IMR-90 (cell line): ENCODE measurements around the gene AMIGO2. TPM values are rescaled to one million over a fixed set of nuclear protein-coding genes. Genes with fewer than 3 reads are reported as not detected.

Experiments used
- ATAC-seq: fragments of 200-7000 bp; cut with Tn5 transposase; 2 replicates; pipeline ENCODE4 v1.9.1; 2020; ENCODE audit warnings: low read depth, mild to moderate bottlenecking, moderate library complexity
- BruUV-seq: library from RNA; stranded (reverse); fragments of 400-500 nt; replicated peaks from 2 replicates; lab custom pipeline; 2021; lab: Mats Ljungman, UMichigan
- CTCF ChIA-PET: fragments of 300-600 bp; formaldehyde crosslinking; extraction: SDS; loops from one replicate; lab custom pipeline; 2021; ENCODE audit warnings: antibody characterized with exemption; lab: Yijun Ruan, JAX
- POLR2A ChIA-PET: fragments of 300-600 bp; sonication (Branson Sonifier 250); formaldehyde crosslinking; loops from one replicate; lab custom pipeline; 2022; ENCODE audit warnings: antibody characterized with exemption; ENCODE audit not compliant: unreplicated experiment; lab: Charles Lee
- DNase-seq: peaks from one replicate; pipeline ENCODE4 v3.0.0; 2013
- H2AFZ ChIP-seq: replicated peaks from 2 replicates; pipeline ENCODE3; 2013; ENCODE audit warnings: low read length, mild to moderate bottlenecking; ENCODE audit not compliant: poor library complexity
- H2AK5ac ChIP-seq: 2 replicates; pipeline ENCODE4 v1.6.1; 2013; ENCODE audit warnings: low read depth, low read length, inconsistent platforms
- H2AK9ac ChIP-seq: replicated peaks from 2 replicates; pipeline ENCODE3; 2013; ENCODE audit warnings: mild to moderate bottlenecking, low read depth, low read length, moderate library complexity; ENCODE audit not compliant: poor library complexity
- H2BK120ac ChIP-seq: 2 replicates; pipeline ENCODE4 v1.6.1; 2013; ENCODE audit warnings: low read depth, low read length, inconsistent platforms
- H2BK15ac ChIP-seq: 3 replicates; pipeline ENCODE4 v1.6.1; 2013; ENCODE audit warnings: low read depth, low read length, inconsistent platforms
- H2BK20ac ChIP-seq: 2 replicates; pipeline ENCODE4 v1.6.1; 2013; ENCODE audit warnings: low read depth, mild to moderate bottlenecking, inconsistent platforms, low read length, moderate library complexity
- H2BK5ac ChIP-seq: 2 replicates; pipeline ENCODE4 v1.6.1; 2013; ENCODE audit warnings: mild to moderate bottlenecking, low read depth, low read length, inconsistent platforms; ENCODE audit not compliant: poor library complexity, severe bottlenecking
- H3K14ac ChIP-seq: replicated peaks from 2 replicates; pipeline ENCODE4 v1.6.1; 2013; ENCODE audit warnings: low read depth, low read length, inconsistent platforms
- H3K18ac ChIP-seq: 2 replicates; pipeline ENCODE4 v1.6.1; 2013; ENCODE audit warnings: low read depth, low read length, control low read depth
- H3K23ac ChIP-seq: 2 replicates; pipeline ENCODE4 v1.6.1; 2013; ENCODE audit warnings: low read depth, low read length, inconsistent platforms
- H3K27ac ChIP-seq: 2 replicates; pipeline ENCODE4 v1.5.1; 2013; ENCODE audit warnings: mild to moderate bottlenecking, control low read depth, low read length; ENCODE audit not compliant: insufficient read depth
- H3K27me3 ChIP-seq: 2 replicates; pipeline ENCODE4 v1.6.1; 2013; ENCODE audit warnings: low read length; ENCODE audit not compliant: control insufficient read depth, insufficient read depth
- H3K36me3 ChIP-seq: 2 replicates; pipeline ENCODE4 v1.6.1; 2013; ENCODE audit warnings: low read length, mixed read lengths; ENCODE audit not compliant: control insufficient read depth, insufficient read depth
- H3K4ac ChIP-seq: 2 replicates; pipeline ENCODE4 v1.6.1; 2013; ENCODE audit warnings: low read depth, low read length, inconsistent platforms
- H3K4me1 ChIP-seq: 2 replicates; pipeline ENCODE4 v1.6.1; 2013; ENCODE audit warnings: low read length, mixed read lengths; ENCODE audit not compliant: control insufficient read depth, insufficient read depth
- H3K4me2 ChIP-seq: 2 replicates; pipeline ENCODE4 v1.6.1; 2013; ENCODE audit warnings: low read depth, mild to moderate bottlenecking, control low read depth, low read length, moderate library complexity
- H3K4me3 ChIP-seq: 2 replicates; pipeline ENCODE4 v1.5.1; 2013; ENCODE audit warnings: low read depth, mild to moderate bottlenecking, control low read depth, low read length, moderate library complexity; ENCODE audit not compliant: insufficient read depth
- H3K56ac ChIP-seq: 2 replicates; pipeline ENCODE4 v1.6.1; 2013; ENCODE audit warnings: low read length, inconsistent platforms; ENCODE audit not compliant: insufficient read depth; ENCODE audit errors: extremely low read depth
- H3K79me1 ChIP-seq, 2 experiments: 2 replicates each; pipeline ENCODE4 v1.6.1; 2013; ENCODE audit warnings: low read length in 2 of 2, inconsistent platforms in 1 of 2, low read depth in 1 of 2
- H3K9ac ChIP-seq: 2 replicates; pipeline ENCODE4 v1.6.1; 2013; ENCODE audit warnings: low read depth, low read length, control low read depth
- H3K9me1 ChIP-seq: 2 replicates; pipeline ENCODE4 v1.6.1; 2013; ENCODE audit warnings: low read length, inconsistent platforms; ENCODE audit not compliant: insufficient read depth
- H3K9me3 ChIP-seq: 2 replicates; pipeline ENCODE4 v1.6.1; 2013; ENCODE audit warnings: low read length; ENCODE audit not compliant: control insufficient read depth, insufficient read depth
- H4K20me1 ChIP-seq: 2 replicates; pipeline ENCODE4 v1.6.1; 2013; ENCODE audit warnings: low read length, inconsistent platforms; ENCODE audit not compliant: insufficient read depth
- H4K5ac ChIP-seq: 2 replicates; pipeline ENCODE4 v1.6.1; 2013; ENCODE audit warnings: mild to moderate bottlenecking, low read depth, low read length, control low read depth
- H4K8ac ChIP-seq, 2 experiments: 2 replicates each; pipeline ENCODE4 v1.6.1; 2013; ENCODE audit warnings: low read depth in 2 of 2, low read length in 2 of 2, control low read depth in 1 of 2, inconsistent platforms in 1 of 2
- H4K91ac ChIP-seq: 2 replicates; pipeline ENCODE4 v1.6.1; 2013; ENCODE audit warnings: low read depth, low read length, inconsistent platforms; ENCODE audit not compliant: insufficient read depth
- BHLHE40 ChIP-seq: fragments of 150-350 bp; IDR thresholded peaks from 2 replicates; pipeline ENCODE4 v1.6.1; 2016; ENCODE audit warnings: mild to moderate bottlenecking, low read depth, low read length
- CHD1 ChIP-seq: IDR thresholded peaks from 2 replicates; pipeline ENCODE4 v1.6.1; 2012; ENCODE audit warnings: low read depth, low read length, improper control_type of control experiment
- ELK1 ChIP-seq: fragments of 150-350 bp; IDR thresholded peaks from 2 replicates; pipeline ENCODE4 v1.6.1; 2016; ENCODE audit warnings: low read depth, mild to moderate bottlenecking, low read length, moderate library complexity, borderline replicate concordance
- FOS ChIP-seq: fragments of 150-350 bp; IDR thresholded peaks from 2 replicates; pipeline ENCODE4 v1.6.1; 2016; ENCODE audit warnings: low read depth, low read length
- MAFK ChIP-seq: IDR thresholded peaks from 2 replicates; pipeline ENCODE4 v1.6.1; 2012; ENCODE audit warnings: low read depth, low read length, improper control_type of control experiment
- MAZ ChIP-seq: IDR thresholded peaks from 2 replicates; pipeline ENCODE4 v1.6.1; 2012; ENCODE audit warnings: low read depth, mild to moderate bottlenecking, low read length, improper control_type of control experiment, moderate library complexity, borderline replicate concordance
- NFE2L2 ChIP-seq: fragments of 150-350 bp; IDR thresholded peaks from 2 replicates; pipeline ENCODE4 v1.6.1; 2016; ENCODE audit warnings: low read depth, mild to moderate bottlenecking, low read length
- RAD21 ChIP-seq: IDR thresholded peaks from 2 replicates; pipeline ENCODE4 v1.6.1; 2012; ENCODE audit warnings: low read length, improper control_type of control experiment
- RCOR1 ChIP-seq: IDR thresholded peaks from 2 replicates; pipeline ENCODE4 v1.6.1; 2012; ENCODE audit warnings: mild to moderate bottlenecking, low read length, improper control_type of control experiment; ENCODE audit not compliant: insufficient replicate concordance
- RFX5 ChIP-seq: IDR thresholded peaks from 2 replicates; pipeline ENCODE4 v1.8.0; 2012; ENCODE audit warnings: low read depth, mild to moderate bottlenecking, low read length, moderate library complexity
- SMC3 ChIP-seq: fragments of 150-350 bp; IDR thresholded peaks from 2 replicates; pipeline ENCODE4 v1.6.1; 2016; ENCODE audit warnings: low read depth, mild to moderate bottlenecking, antibody characterized with exemption, low read length, moderate library complexity
- dilution Hi-C: fragments of 300-500 bp; cut with HindIII; formaldehyde crosslinking; loops from one replicate; pipeline ENCODE4 v1.14.3; 2018; ENCODE audit warnings: low sequenced_read_pairs; ENCODE audit not compliant: unreplicated experiment
- in situ Hi-C: fragments of 300-500 bp; cut with MboI; formaldehyde crosslinking; loops from 3 replicates; pipeline ENCODE4 v1.14.3; 2019; ENCODE audit warnings: low sequenced_read_pairs, inconsistent platforms, mixed read lengths
- intact Hi-C: fragments of 100-400 bp; cut with micrococcal nuclease; formaldehyde crosslinking; loops from 2 replicates; pipeline ENCODE4 v1.10.0; 2022
- polyA plus RNA-seq, 3 experiments: library from polyadenylated mRNA; depleted of rRNA; stranded (reverse); fragments of >200 nt; gene quantifications; 2 replicates each; pipeline ENCODE4 v1.2.3, GENCODE V29; 2012; ENCODE audit warnings: low replicate concordance in 1 of 3
- total RNA-seq: library from RNA; depleted of rRNA; stranded (reverse); fragments of >200 nt; gene quantifications from 2 replicates; pipeline ENCODE4 v1.2.3, GENCODE V29; 2012
- TF ChIP-seq, protein P1 (sequence below): fragments of 150-350 bp; IDR thresholded peaks from 2 replicates; pipeline ENCODE4 v1.6.1; 2017; ENCODE audit warnings: mild to moderate bottlenecking, antibody characterized with exemption, low read length, low read depth
- TF ChIP-seq, protein P2 (sequence below): conservative IDR thresholded peaks from 2 replicates; pipeline ENCODE4 v1.5.1; 2012; ENCODE audit warnings: mild to moderate bottlenecking, low read depth, low read length, improper control_type of control experiment

Gene AMIGO2
- total and polyA plus RNA-seq, 2 of the 4 experiments (the other 2 are of a cell fraction): 20.1 to 32.6 TPM

DNA sequence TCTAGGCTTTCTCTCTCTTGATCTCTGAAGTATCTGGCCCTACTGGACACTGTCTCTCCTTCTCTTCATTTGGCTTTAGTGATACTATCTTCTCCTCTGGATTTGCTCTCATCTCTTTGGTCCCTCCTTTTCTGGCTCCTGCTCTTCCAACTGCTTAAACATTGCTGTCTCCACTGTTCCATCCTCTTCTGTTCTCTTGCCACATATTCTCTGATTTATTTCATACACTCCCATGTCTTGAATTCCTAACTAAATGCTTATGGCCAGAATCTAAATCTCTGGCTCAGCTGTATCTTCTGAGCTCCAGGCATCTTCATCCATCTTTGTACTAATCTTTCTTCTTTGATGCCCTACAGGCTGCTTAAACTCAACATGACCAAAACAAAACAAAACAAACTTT, 25.8 kb downstream of the AMIGO2 start:
- POLR2A ChIA-PET: no interaction called here
- dilution Hi-C loops: no loop called here

More for the DNA sequence above, 25.8 kb downstream of the AMIGO2 start:
- Histone ChIP-seq H3K9ac (no peak overlapping the region), H3K79me1 (no peaks in the 10 kb centered on the region), H2AK5ac (no peak overlapping the region), H2AK9ac (no peak overlapping the region), H3K4ac (no peak overlapping the region), H3K4me1 (no peaks in the 10 kb centered on the region), H3K14ac (no peak overlapping the region), H4K5ac (no peak overlapping the region), H4K8ac (no peak overlapping the region), H3K36me3 (no peaks in the 10 kb centered on the region), H3K9me3 (peaks cover 14% of the 10 kb centered on the region), H3K18ac (no peak overlapping the region), H3K27me3 (no peaks in the 10 kb centered on the region), H3K27ac (no peak overlapping the region), H4K91ac (no peak overlapping the region), H2BK5ac (no peak overlapping the region), H2BK20ac (no peak overlapping the region), H3K23ac (no peak overlapping the region), H2BK120ac (no peak overlapping the region), H3K9me1 (no peaks in the 10 kb centered on the region), H2BK15ac (no peak overlapping the region), H2AFZ (no peak overlapping the region), H4K20me1 (no peaks in the 10 kb centered on the region), H3K4me3 (no peak overlapping the region), H3K56ac (no peak overlapping the region), H3K4me2 (no peak overlapping the region)
- CTCF ChIA-PET: interaction anchor here (1.6 kb wide), 1 partner anchor 17 kb away, joined by 3 read pairs; no protein-coding TSS in a partner anchor
- no TSS peak for BruUV-seq
- no peak for ATAC-seq
- TF ChIP-seq RAD21 (no peak), RFX5 (no peak), NFE2L2 (no peak), MAFK (no peak), RCOR1 (no peak), SMC3 (no peak), FOS (no peak), CHD1 (no peak), ELK1 (no peak), MAZ (no peak), BHLHE40 (no peak)
- TF ChIP-seq, protein P1, sequence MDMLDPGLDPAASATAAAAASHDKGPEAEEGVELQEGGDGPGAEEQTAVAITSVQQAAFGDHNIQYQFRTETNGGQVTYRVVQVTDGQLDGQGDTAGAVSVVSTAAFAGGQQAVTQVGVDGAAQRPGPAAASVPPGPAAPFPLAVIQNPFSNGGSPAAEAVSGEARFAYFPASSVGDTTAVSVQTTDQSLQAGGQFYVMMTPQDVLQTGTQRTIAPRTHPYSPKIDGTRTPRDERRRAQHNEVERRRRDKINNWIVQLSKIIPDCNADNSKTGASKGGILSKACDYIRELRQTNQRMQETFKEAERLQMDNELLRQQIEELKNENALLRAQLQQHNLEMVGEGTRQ: no peak
- TF ChIP-seq, protein P2, sequence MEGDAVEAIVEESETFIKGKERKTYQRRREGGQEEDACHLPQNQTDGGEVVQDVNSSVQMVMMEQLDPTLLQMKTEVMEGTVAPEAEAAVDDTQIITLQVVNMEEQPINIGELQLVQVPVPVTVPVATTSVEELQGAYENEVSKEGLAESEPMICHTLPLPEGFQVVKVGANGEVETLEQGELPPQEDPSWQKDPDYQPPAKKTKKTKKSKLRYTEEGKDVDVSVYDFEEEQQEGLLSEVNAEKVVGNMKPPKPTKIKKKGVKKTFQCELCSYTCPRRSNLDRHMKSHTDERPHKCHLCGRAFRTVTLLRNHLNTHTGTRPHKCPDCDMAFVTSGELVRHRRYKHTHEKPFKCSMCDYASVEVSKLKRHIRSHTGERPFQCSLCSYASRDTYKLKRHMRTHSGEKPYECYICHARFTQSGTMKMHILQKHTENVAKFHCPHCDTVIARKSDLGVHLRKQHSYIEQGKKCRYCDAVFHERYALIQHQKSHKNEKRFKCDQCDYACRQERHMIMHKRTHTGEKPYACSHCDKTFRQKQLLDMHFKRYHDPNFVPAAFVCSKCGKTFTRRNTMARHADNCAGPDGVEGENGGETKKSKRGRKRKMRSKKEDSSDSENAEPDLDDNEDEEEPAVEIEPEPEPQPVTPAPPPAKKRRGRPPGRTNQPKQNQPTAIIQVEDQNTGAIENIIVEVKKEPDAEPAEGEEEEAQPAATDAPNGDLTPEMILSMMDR: no peak
- DNase-seq: no peak
- intact Hi-C loops (no loop called here), in situ Hi-C loops (no loop called here)
